ENCODE measurements around the gene TRIM66. TPM values are rescaled to one million over a fixed set of nuclear protein-coding genes. Genes with fewer than 3 reads are reported as not detected.

The TRIM66 gene
- total RNA-seq, 1 experiment from 2014 or later = 2.1 TPM

- Histone ChIP-seq H4K5ac (ENCODE audit: insufficient read length, low read depth, low read length) (no peak overlapping the region), H4K8ac (replicated peaks; ENCODE audit: insufficient read length, low read depth, low read length) (no peak overlapping the region), H4K91ac (ENCODE audit: insufficient read length, low read depth, low read length) (no peak overlapping the region), H3K27me3 (ENCODE audit: insufficient read depth, low read length) (no peaks in the 10 kb centered on the region), H3K4ac (ENCODE audit: low read depth, low read length) (no peak overlapping the region), H3T11ph (ENCODE audit: low read length) (no peak overlapping the region), H4K20me1 (ENCODE audit: control insufficient read depth, insufficient read depth, insufficient read length) (no peaks in the 10 kb centered on the region), H2BK5ac (ENCODE audit: insufficient read length, low read length) (no peak overlapping the region), H2AK5ac (ENCODE audit: insufficient read length, low read length) (no peak overlapping the region), H3K27ac (ENCODE audit: insufficient read length, low read depth, low read length) (no peak overlapping the region), H3K4me2 (ENCODE audit: insufficient read depth, insufficient read length, low read length) (no peak overlapping the region), H3K9ac (ENCODE audit: extremely low read depth, insufficient read length, low read length) (no peak overlapping the region), H3K9me3 (ENCODE audit: control insufficient read depth, low read depth, low read length) (no peaks in the 10 kb centered on the region), H2BK15ac (ENCODE audit: low read depth, low read length) (no peak overlapping the region), H3K23ac (ENCODE audit: insufficient read length, low read depth, low read length) (no peak overlapping the region), H3K18ac (ENCODE audit: insufficient read length, low read depth, low read length) (no peak overlapping the region), H3K14ac (ENCODE audit: insufficient read depth, low read length) (no peak overlapping the region), H3K4me1 (ENCODE audit: insufficient read depth, low read length) (no peaks in the 10 kb centered on the region), H2BK120ac (ENCODE audit: low read depth, low read length, poor library complexity, severe bottlenecking) (no peak overlapping the region), H3K79me1 (ENCODE audit: insufficient read depth, low read depth, low read length, poor library complexity, severe bottlenecking) (no peaks in the 10 kb centered on the region), H3K79me2 (ENCODE audit: insufficient read depth, low read length) (no peaks in the 10 kb centered on the region), H2BK20ac (ENCODE audit: low read depth, low read length, poor library complexity, severe bottlenecking) (no peak overlapping the region), H2BK12ac (ENCODE audit: insufficient read length, low read depth, low read length) (no peak overlapping the region), H3K56ac (ENCODE audit: insufficient read length, low read depth, low read length) (no peak overlapping the region), H3K23me2 (ENCODE audit: insufficient read length, low read depth, low read length, poor library complexity, severe bottlenecking) (no peaks in the 10 kb centered on the region), H2AFZ (ENCODE audit: low read length) (no peak overlapping the region)
- Mint-ChIP-seq H3K4me1 (peaks cover 16% of the 10 kb centered on the region in 2 experiments), H3K27ac (peak overlapping the region in 1 of 3 experiments; percentile 46; a peak in 1 of 7 replicates), H3K9me3 (no peaks in the 10 kb centered on the region), H3K27me3 (ENCODE audit: low read depth) (peaks cover 4% of the 10 kb centered on the region), H3K4me3 (no peak overlapping the region), H3K36me3 (ENCODE audit: insufficient read depth in 1 of 3, low read depth in 3 of 3) (no peaks in the 10 kb centered on the region; a peak in 1 of 7 replicates)
- TF ChIP-seq, protein P1, sequence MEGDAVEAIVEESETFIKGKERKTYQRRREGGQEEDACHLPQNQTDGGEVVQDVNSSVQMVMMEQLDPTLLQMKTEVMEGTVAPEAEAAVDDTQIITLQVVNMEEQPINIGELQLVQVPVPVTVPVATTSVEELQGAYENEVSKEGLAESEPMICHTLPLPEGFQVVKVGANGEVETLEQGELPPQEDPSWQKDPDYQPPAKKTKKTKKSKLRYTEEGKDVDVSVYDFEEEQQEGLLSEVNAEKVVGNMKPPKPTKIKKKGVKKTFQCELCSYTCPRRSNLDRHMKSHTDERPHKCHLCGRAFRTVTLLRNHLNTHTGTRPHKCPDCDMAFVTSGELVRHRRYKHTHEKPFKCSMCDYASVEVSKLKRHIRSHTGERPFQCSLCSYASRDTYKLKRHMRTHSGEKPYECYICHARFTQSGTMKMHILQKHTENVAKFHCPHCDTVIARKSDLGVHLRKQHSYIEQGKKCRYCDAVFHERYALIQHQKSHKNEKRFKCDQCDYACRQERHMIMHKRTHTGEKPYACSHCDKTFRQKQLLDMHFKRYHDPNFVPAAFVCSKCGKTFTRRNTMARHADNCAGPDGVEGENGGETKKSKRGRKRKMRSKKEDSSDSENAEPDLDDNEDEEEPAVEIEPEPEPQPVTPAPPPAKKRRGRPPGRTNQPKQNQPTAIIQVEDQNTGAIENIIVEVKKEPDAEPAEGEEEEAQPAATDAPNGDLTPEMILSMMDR (conservative IDR thresholded peaks at IDR 0.05) = no peak
- DNase-seq = no peak
- WGBS (ENCODE audit: extremely low coverage, insufficient read length, low lambda C conversion rate) = no CpG with 5 or more reads among the region's 5 CpGs
These were observed 69.9 kb downstream of the TRIM66 start for GRCh38 chr11:8612522-8612921.
